ENCODE data around the gene ZNF629. TPM values are rescaled to one million over a fixed set of nuclear protein-coding genes. Genes with fewer than 3 reads are reported as not detected.

The ZNF629 gene
- polyA plus RNA-seq, 1 of the 3 experiments (the other 2 are of a cell fraction): 4.7 TPM

- TF ChIP-seq PBX3 (IDR thresholded peaks at IDR 0.05): no peak
- TF ChIP-seq CTCF (IDR thresholded peaks at IDR 0.05): no peak
- TF ChIP-seq FOXM1 (IDR thresholded peaks at IDR 0.05; ENCODE audit: low read depth): no peak
- no peak for TF ChIP-seq REST (IDR thresholded peaks at IDR 0.05; ENCODE audit: low read depth, low read length)
- no peak for TF ChIP-seq NFIC (IDR thresholded peaks at IDR 0.05; ENCODE audit: borderline replicate concordance)
- TF ChIP-seq TCF12 (IDR thresholded peaks at IDR 0.05): no peak
- no peak for TF ChIP-seq TEAD4 (IDR thresholded peaks at IDR 0.05; ENCODE audit: borderline replicate concordance, insufficient read depth)
- TF ChIP-seq CHD2 (IDR thresholded peaks at IDR 0.05; ENCODE audit: low read length, partially characterized antibody): no peak
- no peak for TF ChIP-seq SMC3 (IDR thresholded peaks at IDR 0.05; ENCODE audit: low read depth, low read length)
- no peak for TF ChIP-seq IRF3 (IDR thresholded peaks at IDR 0.05; ENCODE audit: low read depth, low read length)
- no peak for TF ChIP-seq JUND (IDR thresholded peaks at IDR 0.05)
- no peak for TF ChIP-seq FOSL2 (IDR thresholded peaks at IDR 0.05; ENCODE audit: borderline replicate concordance, low read depth)
- no peak for TF ChIP-seq GATA2 (CRISPR knock-in tag; IDR thresholded peaks at IDR 0.05)
- TF ChIP-seq ELF1 (IDR thresholded peaks at IDR 0.05): no peak
- TF ChIP-seq SIN3A (IDR thresholded peaks at IDR 0.05; ENCODE audit: borderline replicate concordance, low read depth, low read length): no peak
- TF ChIP-seq FOXJ3 (CRISPR knock-in tag; IDR thresholded peaks at IDR 0.05): no peak
- TF ChIP-seq EP300 (IDR thresholded peaks at IDR 0.05; ENCODE audit: borderline replicate concordance in 1 of 2, low read depth in 1 of 2, low read length in 1 of 2): no peak
- no peak for TF ChIP-seq NRF1 (IDR thresholded peaks at IDR 0.05; ENCODE audit: low read depth, low read length)
- no peak for TF ChIP-seq EZH2phosphoT487 (IDR thresholded peaks at IDR 0.05; ENCODE audit: borderline replicate concordance, low read depth)
- Histone ChIP-seq H3K4me1 (ENCODE audit: control insufficient read depth in 1 of 2, insufficient read depth in 2 of 2, low read depth in 1 of 2, low read length in 1 of 2) (peaks cover 3 to 7% of the 10 kb centered on the region in 2 experiments; a peak in 1 of 4 replicates), H3K4me2 (no peak overlapping the region), H3K27me3 (ENCODE audit: insufficient read depth) (no peaks in the 10 kb centered on the region), H3K9me2 (no peaks in the 10 kb centered on the region), H3K9me3 (no peaks in the 10 kb centered on the region), H3K9ac (no peak overlapping the region), H3K4me3 (ENCODE audit: low read depth in 2 of 2, low read length in 1 of 2) (no peak overlapping the region), H3K79me2 (ENCODE audit: insufficient read depth) (no peaks in the 10 kb centered on the region), H3K36me3 (replicated peaks in 1 of 2; ENCODE audit: control insufficient read depth in 1 of 2, insufficient read depth in 2 of 2, low read length in 1 of 2) (no peaks in the 10 kb centered on the region), H3K27ac (ENCODE audit: low read depth in 2 of 2, low read length in 1 of 2) (no peak overlapping the region), H2AFZ (ENCODE audit: low read depth) (no peak overlapping the region), H4K20me1 (ENCODE audit: insufficient read depth) (no peaks in the 10 kb centered on the region), H3F3A (replicated peaks; ENCODE audit: insufficient read depth) (peaks cover 6% of the 10 kb centered on the region)
- POLR2A ChIA-PET: interaction anchor here (1.2 kb wide), 1 partner anchor 127 kb away, joined by 3 read pairs; no protein-coding TSS in a partner anchor
- WGBS (ENCODE audit: low lambda C conversion rate): 99% methylated on average over 5 of the region's 5 CpGs
- DNase-seq: no peak
- CTCF ChIA-PET: no interaction called here
These were observed 21.1 kb upstream of the ZNF629 start for GRCh38 chr16:30808146-30808545.

Data from SK-N-SH (cell line).